GM12892 (cell line): ENCODE measurements around the gene APOL4.

Source experiments
- DNase-seq: peaks from one replicate; pipeline ENCODE4 v3.0.0; 2011; ENCODE audit not compliant: insufficient read length
- FAIRE-seq: peaks from 2 replicates; lab custom pipeline; 2011; peaks lifted over from hg19 to GRCh38; lab: Jason Lieb, UNC
- POLR2A ChIP-seq: IDR thresholded peaks from 2 replicates; pipeline ENCODE4 v1.6.1; 2011; ENCODE audit warnings: low read depth, low read length, control low read depth
- POLR2AphosphoS5 ChIP-seq: IDR thresholded peaks from 2 replicates; pipeline ENCODE4 v1.6.1; 2011; ENCODE audit warnings: low read depth, low read length, control low read depth
- TAF1 ChIP-seq: IDR thresholded peaks from 2 replicates; pipeline ENCODE4 v1.6.1; 2011; ENCODE audit warnings: low read depth, mild to moderate bottlenecking, control low read depth, low read length, borderline replicate concordance

APOL4 gene

GRCh38 chr22:36185828-36186624, 15.6 kb downstream of the APOL4 start:
- FAIRE-seq (no peak), DNase-seq (no peak)
- TF ChIP-seq POLR2AphosphoS5, result no peak
- TF ChIP-seq TAF1, result no peak

- no peak for DNase-seq
- no peak for TF ChIP-seq POLR2AphosphoS5
- no peak for TF ChIP-seq TAF1
- no peak for TF ChIP-seq POLR2A
- no peak for FAIRE-seq
Observed at GRCh38 chr22:36184433-36185025, 17.1 kb downstream of the APOL4 start.

- TF ChIP-seq TAF1 (no peak), POLR2AphosphoS5 (no peak), POLR2A (no peak)
- FAIRE-seq (no peak), DNase-seq (no peak)
Observed at GRCh38 chr22:36183446-36183845, 18.2 kb downstream of the APOL4 start.

- no peak for FAIRE-seq
- DNase-seq, result no peak
- TF ChIP-seq POLR2AphosphoS5 (no peak), POLR2A (no peak), TAF1 (no peak)
Observed at GRCh38 chr22:36182857-36183256, 18.8 kb downstream of the APOL4 start.

- DNase-seq, result no peak
- TF ChIP-seq POLR2A (no peak), POLR2AphosphoS5 (no peak), TAF1 (no peak)
- FAIRE-seq, result no peak
Observed at GRCh38 chr22:36182056-36182455, 19.6 kb downstream of the APOL4 start.

- no peak for FAIRE-seq
- no peak for TF ChIP-seq POLR2AphosphoS5
- no peak for TF ChIP-seq TAF1
- no peak for TF ChIP-seq POLR2A
- no peak for DNase-seq
Observed at GRCh38 chr22:36180928-36181327, 20.7 kb downstream of the APOL4 start.

- DNase-seq, result peak; percentile 66
- peak; percentile 93 for FAIRE-seq
- no peak for TF ChIP-seq POLR2AphosphoS5
Observed at GRCh38 chr22:36180038-36180880, 21.4 kb downstream of the APOL4 start.

- no peak for DNase-seq
- no peak for TF ChIP-seq POLR2A
- TF ChIP-seq POLR2AphosphoS5, result no peak
- TF ChIP-seq TAF1, result no peak
- no peak for FAIRE-seq
Observed at GRCh38 chr22:36177160-36177559, 24.4 kb downstream of the APOL4 start.

- no peak for FAIRE-seq
- TF ChIP-seq TAF1, result no peak
- TF ChIP-seq POLR2A, result no peak
- no peak for DNase-seq
Observed at GRCh38 chr22:36175892-36176291, 25.7 kb downstream of the APOL4 start.

- no peak for DNase-seq
- no peak for FAIRE-seq
- TF ChIP-seq TAF1, result no peak
- no peak for TF ChIP-seq POLR2AphosphoS5
- TF ChIP-seq POLR2A, result no peak
Observed at GRCh38 chr22:36171941-36172340, 29.7 kb downstream of the APOL4 start.

- DNase-seq (no peak), FAIRE-seq (no peak)
- TF ChIP-seq TAF1 (no peak), POLR2A (no peak), POLR2AphosphoS5 (no peak)
Observed at GRCh38 chr22:36166518-36167220, 34.9 kb downstream of the APOL4 start.
